Measurements from ENCODE around the gene F8A1. TPM values are rescaled to one million over a fixed set of nuclear protein-coding genes. Genes with fewer than 3 reads are reported as not detected.
A peak's percentile ranks its signal among the peaks of the same experiment; 100 is the strongest.
"Not testable (repeated sequence)": the region's sequence is repeated elsewhere in the genome, so short reads cannot be mapped to it uniquely, and the experiment has no call there.

The F8A1 gene
- total RNA-seq, 4 donors from 2014 or later, result 0.27 to 13.6 (median 5.8) TPM

DNA sequence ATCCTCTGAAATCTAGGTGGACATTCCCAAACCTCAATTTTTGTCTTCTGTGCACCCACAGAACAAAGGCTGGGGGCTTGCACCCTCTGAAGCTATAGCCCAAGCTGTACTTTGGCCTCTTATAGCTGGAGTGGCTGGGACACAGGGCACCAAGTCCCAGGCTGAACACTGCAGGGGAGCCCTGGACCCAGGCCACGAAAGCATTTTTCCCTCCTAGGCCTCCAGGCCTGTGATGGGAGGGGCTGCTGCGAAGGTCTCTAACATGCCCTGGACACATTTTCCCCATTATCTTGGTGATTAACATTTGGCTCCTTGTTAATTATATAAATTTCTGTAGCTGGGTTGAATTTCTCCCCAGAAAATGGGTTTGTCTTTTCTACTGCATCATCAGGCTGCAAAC lies 27.9 kb downstream of the F8A1 start:
- peaks cover 0 to 4% (median 0%) of the 10 kb centered on the region in 3 donors for H3K4me1 ChIP-seq
- no CpG with 5 or more reads among the region's 2 CpGs for WGBS, 2 donors (ENCODE audit: low coverage in 1 of 2)

DNA sequence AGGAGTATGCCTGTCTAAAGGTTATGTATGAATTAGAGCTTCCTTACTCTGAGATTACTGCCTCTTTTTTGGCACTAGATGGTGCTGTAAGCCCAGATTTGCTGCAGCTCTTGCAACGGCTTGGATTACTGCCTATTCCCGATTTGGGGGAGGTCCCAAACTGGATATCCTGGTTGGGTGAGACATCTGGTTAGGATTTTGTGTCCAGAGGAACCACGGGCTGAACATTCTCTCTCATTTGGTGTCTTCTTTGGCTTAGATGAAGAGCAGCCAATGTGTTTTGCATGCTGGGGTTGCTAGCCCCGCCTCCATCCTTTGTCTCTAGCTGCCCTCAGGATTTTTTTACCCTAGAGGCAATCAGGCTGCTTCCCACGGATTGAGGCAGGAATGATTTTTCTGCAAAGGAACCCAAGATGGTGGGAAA lies 31.9 kb downstream of the F8A1 start:
- TF ChIP-seq, protein P1, sequence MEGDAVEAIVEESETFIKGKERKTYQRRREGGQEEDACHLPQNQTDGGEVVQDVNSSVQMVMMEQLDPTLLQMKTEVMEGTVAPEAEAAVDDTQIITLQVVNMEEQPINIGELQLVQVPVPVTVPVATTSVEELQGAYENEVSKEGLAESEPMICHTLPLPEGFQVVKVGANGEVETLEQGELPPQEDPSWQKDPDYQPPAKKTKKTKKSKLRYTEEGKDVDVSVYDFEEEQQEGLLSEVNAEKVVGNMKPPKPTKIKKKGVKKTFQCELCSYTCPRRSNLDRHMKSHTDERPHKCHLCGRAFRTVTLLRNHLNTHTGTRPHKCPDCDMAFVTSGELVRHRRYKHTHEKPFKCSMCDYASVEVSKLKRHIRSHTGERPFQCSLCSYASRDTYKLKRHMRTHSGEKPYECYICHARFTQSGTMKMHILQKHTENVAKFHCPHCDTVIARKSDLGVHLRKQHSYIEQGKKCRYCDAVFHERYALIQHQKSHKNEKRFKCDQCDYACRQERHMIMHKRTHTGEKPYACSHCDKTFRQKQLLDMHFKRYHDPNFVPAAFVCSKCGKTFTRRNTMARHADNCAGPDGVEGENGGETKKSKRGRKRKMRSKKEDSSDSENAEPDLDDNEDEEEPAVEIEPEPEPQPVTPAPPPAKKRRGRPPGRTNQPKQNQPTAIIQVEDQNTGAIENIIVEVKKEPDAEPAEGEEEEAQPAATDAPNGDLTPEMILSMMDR (IDR thresholded peaks at IDR 0.05), result peak in 3 of 4 experiments; percentile 28 to 65 (median 42)
- TF ChIP-seq POLR2A (IDR thresholded peaks at IDR 0.05), result no peak
- Histone ChIP-seq H3K27me3 (no peaks in the 10 kb centered on the region), H3K4me1 (peaks cover 0 to 4% (median 0%) of the 10 kb centered on the region in 3 donors), H3K9me3 (no peaks in the 10 kb centered on the region), H3K4me3 (peak overlapping the region in 1 of 2 donors; percentile 9), H3K36me3 (no peaks in the 10 kb centered on the region), H3K27ac (peak overlapping the region in 2 of 4 donors; percentile 18 to 24)
- peak; percentile 77 for ATAC-seq
- 23% methylated on average over 2 of the region's 5 CpGs; no CpG with 5 or more reads in 1 of the 2 donors for WGBS, 2 donors (ENCODE audit: low coverage in 1 of 2)

More for the DNA sequence above, 27.9 kb downstream of the F8A1 start:
- no peaks in the 10 kb centered on the region for H3K27me3 ChIP-seq
- TF ChIP-seq POLR2A (IDR thresholded peaks at IDR 0.05), result no peak
- TF ChIP-seq, protein P1 (IDR thresholded peaks at IDR 0.05), result no peak
- TF ChIP-seq EP300 (IDR thresholded peaks at IDR 0.05), result no peak
- no peak for TF ChIP-seq POLR2AphosphoS5 (IDR thresholded peaks at IDR 0.05)
- no peak for ATAC-seq
- no peaks in the 10 kb centered on the region for H3K9me3 ChIP-seq
- no peak overlapping the region for H3K27ac ChIP-seq
- no peaks in the 10 kb centered on the region for H3K36me3 ChIP-seq
- no peak overlapping the region for H3K4me3 ChIP-seq

DNA sequence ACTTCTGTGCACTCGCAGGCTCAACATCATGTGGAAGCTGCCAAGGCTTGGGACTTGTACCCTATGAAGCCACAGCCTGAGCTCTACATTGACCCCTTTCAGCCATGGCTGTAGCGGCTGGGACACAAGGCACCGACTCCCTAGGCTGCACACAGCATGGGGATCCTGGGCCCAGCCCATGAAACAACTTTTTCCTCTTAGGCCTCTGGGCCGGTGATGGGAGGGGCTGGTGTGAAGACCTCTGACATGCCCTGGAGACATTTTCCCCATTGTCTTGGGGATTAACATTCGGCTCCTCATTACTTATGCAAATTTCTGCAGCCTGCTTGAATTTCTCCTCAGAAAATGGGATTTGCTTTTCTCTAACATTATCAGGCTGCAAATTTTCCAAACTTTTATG lies 38.6 kb downstream of the F8A1 start:
- ATAC-seq, result not testable (repeated sequence)

More for the DNA sequence above, 38.6 kb downstream of the F8A1 start:
- H3K36me3 ChIP-seq, H3K4me3 ChIP-seq, H3K9me3 ChIP-seq, H3K27ac ChIP-seq, H3K4me1 ChIP-seq, H3K27me3 ChIP-seq: not testable (repeated sequence)
- 91 to 100% methylated on average over 3 to 4 of the region's 5 CpGs for WGBS, 2 donors (ENCODE audit: low coverage in 1 of 2)

Small RNA genes within 50 kb of the gene (small RNA-seq; reads per million reads assigned to genes)
- 0 reads per million in 4 donors for gene MIR1184-1

Other genes with a start within 250 kb of the F8A1 start
- not detected for gene CTAG2, start 232.8 kb upstream of the F8A1 start, total RNA-seq
- 1 to 10 TPM; 2.9 to 5.5 (median 5.1) TPM for gene GAB3, start 135.3 kb upstream of the F8A1 start, total RNA-seq
- 10 to 100 TPM; 18.4 to 32.8 (median 19.8) TPM for gene DKC1, start 123.5 kb upstream of the F8A1 start, total RNA-seq
- 10 to 100 TPM; 31.0 to 40.5 (median 36.6) TPM for gene MPP1, start 80.9 kb upstream of the F8A1 start, total RNA-seq
- not detected for gene SMIM9, start 51.7 kb upstream of the F8A1 start, total RNA-seq
- gene F8, start 136.4 kb downstream of the F8A1 start, total RNA-seq, result 10 to 100 TPM; 12.5 to 26.5 (median 19.1) TPM
- 10 to 100 TPM; 67.8 to 96.3 (median 87.7) TPM for gene FUNDC2, start 140.5 kb downstream of the F8A1 start, total RNA-seq
- 10 to 100 TPM; 21.0 to 33.0 (median 23.6) TPM for gene CMC4, start 184.8 kb downstream of the F8A1 start, total RNA-seq
- gene MTCP1, start 184.8 kb downstream of the F8A1 start, total RNA-seq, result 1 to 10 TPM; 1.4 to 4.0 (median 1.9) TPM
- 10 to 100 TPM; 12.3 to 18.6 (median 15.0) TPM for gene BRCC3, start 185.2 kb downstream of the F8A1 start, total RNA-seq

All from gastroesophageal sphincter (tissue), 4 donors.